ENCODE measurements around the gene UBA5. TPM values are rescaled to one million over a fixed set of nuclear protein-coding genes. Genes with fewer than 3 reads are reported as not detected.

Gene UBA5
- total RNA-seq, 1 experiment from 2014 or later: 59.9 TPM

GRCh38 chr3:132722165-132723023, 62.3 kb downstream of the UBA5 start, which contains the start of gene NPHP3:
Gene NPHP3, minus strand, starts transcription at chr3:132722409. Its CDS starts 54 bp downstream, at chr3:132722355.
- H3K4me1 ChIP-seq (ENCODE audit: low read length): peaks cover 24% of the 10 kb centered on the region
- peak; percentile 98 for DNase-seq
- peak within 1 kb of the TSS; percentile 56 for H2AFZ ChIP-seq (ENCODE audit: low read length)
- no peaks in the 10 kb centered on the region for H3K9me3 ChIP-seq (ENCODE audit: low read length)
- peak within 1 kb of the TSS; percentile 92 for H3K4me3 ChIP-seq (ENCODE audit: low read length)
- no peaks in the 10 kb centered on the region for H4K20me1 ChIP-seq (ENCODE audit: insufficient read depth, low read depth, low read length)
- H3K9me2 ChIP-seq (replicated peaks; ENCODE audit: insufficient read depth, low read length): no peaks in the 10 kb centered on the region
- peaks cover 1% of the 10 kb centered on the region for H3K36me3 ChIP-seq (ENCODE audit: insufficient read depth, low read length)
- peak within 1 kb of the TSS; percentile 89 for H3K9ac ChIP-seq (ENCODE audit: low read length)
- H3K27me3 ChIP-seq (ENCODE audit: low read length): no peaks in the 10 kb centered on the region
- peak within 1 kb of the TSS; percentile 80 for H3K4me2 ChIP-seq (ENCODE audit: low read depth, low read length, poor library complexity, severe bottlenecking)
- H3K27ac ChIP-seq (ENCODE audit: low read length): peak within 1 kb of the TSS; percentile 46; the same call in 1 of the 2 replicates
- peaks cover 25% of the 10 kb centered on the region for H3K79me2 ChIP-seq (ENCODE audit: low read length)

GRCh38 chr3:132723024-132723950, 63.2 kb downstream of the UBA5 start:
- H4K20me1 ChIP-seq (ENCODE audit: insufficient read depth, low read depth, low read length): no peaks in the 10 kb centered on the region
- H3K9me3 ChIP-seq (ENCODE audit: low read length): no peaks in the 10 kb centered on the region
- H3K36me3 ChIP-seq (ENCODE audit: insufficient read depth, low read length): no peaks in the 10 kb centered on the region; the same call in 1 of the 2 replicates
- no peaks in the 10 kb centered on the region for H3K27me3 ChIP-seq (ENCODE audit: low read length)
- peak; percentile 45 for DNase-seq
- H2AFZ ChIP-seq (ENCODE audit: low read length): peak overlapping the region; percentile 40; the same call in 1 of the 2 replicates
- H3K4me1 ChIP-seq (ENCODE audit: low read length): peaks cover 24% of the 10 kb centered on the region
- peak overlapping the region; percentile 74 for H3K9ac ChIP-seq (ENCODE audit: low read length)
- H3K27ac ChIP-seq (ENCODE audit: low read length): no peak overlapping the region
- H3K4me2 ChIP-seq (ENCODE audit: low read depth, low read length, poor library complexity, severe bottlenecking): peak overlapping the region; percentile 80
- no peaks in the 10 kb centered on the region for H3K9me2 ChIP-seq (replicated peaks; ENCODE audit: insufficient read depth, low read length)
- H3K4me3 ChIP-seq (ENCODE audit: low read length): peak overlapping the region; percentile 78
- H3K79me2 ChIP-seq (ENCODE audit: low read length): peaks cover 25% of the 10 kb centered on the region

- H3K36me3 ChIP-seq (ENCODE audit: insufficient read depth, low read length): no peaks in the 10 kb centered on the region
- H3K9ac ChIP-seq (ENCODE audit: low read length): no peak overlapping the region
- no peaks in the 10 kb centered on the region for H3K9me2 ChIP-seq (replicated peaks; ENCODE audit: insufficient read depth, low read length)
- peak; percentile 84 for DNase-seq
- H4K20me1 ChIP-seq (ENCODE audit: insufficient read depth, low read depth, low read length): no peaks in the 10 kb centered on the region
- H2AFZ ChIP-seq (ENCODE audit: low read length): no peak overlapping the region
- no peaks in the 10 kb centered on the region for H3K27me3 ChIP-seq (ENCODE audit: low read length)
- H3K4me1 ChIP-seq (ENCODE audit: low read length): peaks cover 10% of the 10 kb centered on the region
- no peak overlapping the region for H3K4me2 ChIP-seq (ENCODE audit: low read depth, low read length, poor library complexity, severe bottlenecking)
- peaks cover 8% of the 10 kb centered on the region for H3K79me2 ChIP-seq (ENCODE audit: low read length)
- no peaks in the 10 kb centered on the region for H3K9me3 ChIP-seq (ENCODE audit: low read length)
- no peak overlapping the region for H3K27ac ChIP-seq (ENCODE audit: low read length)
- no peak overlapping the region for H3K4me3 ChIP-seq (ENCODE audit: low read length)
Observed at GRCh38 chr3:132726341-132726823, 66.3 kb downstream of the UBA5 start.

Other genes with a start within 250 kb of the UBA5 start
- 33.2 and 38.9 TPM in 2 replicates for gene DNAJC13, start 242.8 kb upstream of the UBA5 start, total RNA-seq (2014; rRNA removed; shearing (Covaris generic); ENCODE audit: low replicate concordance)
- gene ACKR4, start 63.1 kb upstream of the UBA5 start, total RNA-seq (2014; rRNA removed; shearing (Covaris generic); ENCODE audit: low replicate concordance): 7.4 and 8.4 TPM in 2 replicates
- 16.5 and 25.0 TPM in 2 replicates for gene ACAD11, start 520 bp upstream of the UBA5 start, total RNA-seq (2014; rRNA removed; shearing (Covaris generic); ENCODE audit: low replicate concordance)
- 11.8 and 19.0 TPM in 2 replicates for gene NPHP3, start 62.1 kb downstream of the UBA5 start, total RNA-seq (2014; rRNA removed; shearing (Covaris generic); ENCODE audit: low replicate concordance)